CD4-positive, alpha-beta memory T cell (primary cell): Measurements from ENCODE around the gene EXD3. TPM values are rescaled to one million over a fixed set of nuclear protein-coding genes. Genes with fewer than 3 reads are reported as not detected.
A peak's percentile ranks its signal among the peaks of the same experiment; 100 is the strongest.

Experiments
- CTCF ChIA-PET: fragments of 350-600 bp; sonication (Branson Sonifier 250); formaldehyde crosslinking; loops from one replicate; lab custom pipeline; 2021; ENCODE audit warnings: inconsistent platforms; ENCODE audit not compliant: partially characterized antibody; lab: Charles Lee
- POLR2A ChIA-PET: fragments of 350-600 bp; sonication (Branson Sonifier 250); formaldehyde crosslinking; loops from one replicate; lab custom pipeline; 2021; ENCODE audit not compliant: partially characterized antibody; lab: Charles Lee
- DNase-seq, 5 donors: peaks; one replicate each; pipeline versions ENCODE4 v3.0.0 to v3.0.0-alpha.2; 2020 to 2022; ENCODE audit warnings: mixed read lengths in 1 of 5
- H3K27ac ChIP-seq: one replicate; pipeline ENCODE4 v1.7.0; 2013; ENCODE audit warnings: low read depth, low read length
- H3K27me3 ChIP-seq: 2 replicates; pipeline ENCODE4 v1.7.0; 2013; ENCODE audit warnings: mild to moderate bottlenecking, low read length, moderate library complexity; ENCODE audit not compliant: insufficient read depth
- H3K36me3 ChIP-seq: 2 replicates; pipeline ENCODE4 v1.7.0; 2013; ENCODE audit warnings: mild to moderate bottlenecking, low read length, moderate library complexity; ENCODE audit not compliant: insufficient read depth
- H3K4me1 ChIP-seq: 2 replicates; pipeline ENCODE4 v1.7.0; 2013; ENCODE audit warnings: mild to moderate bottlenecking, low read length, moderate library complexity; ENCODE audit not compliant: insufficient read depth
- H3K4me3 ChIP-seq, 2 donors: one replicate each; pipeline ENCODE4 v1.7.0; 2013; ENCODE audit warnings: low read length in 2 of 2, mild to moderate bottlenecking in 1 of 2
- H3K9me3 ChIP-seq, 2 donors: one replicate each; pipeline ENCODE4 v1.7.0; 2013; ENCODE audit warnings: low read length in 2 of 2, control low read depth in 1 of 2; ENCODE audit not compliant: control insufficient read depth in 1 of 2
- H3K27ac Mint-ChIP-seq, 7 donors: one replicate each; pipeline ENCODE4 v1.8.0; 2020 to 2021; ENCODE audit warnings: mixed read lengths in 7 of 7, mild to moderate bottlenecking in 6 of 7, inconsistent platforms in 3 of 7, moderate library complexity in 3 of 7
- H3K27me3 Mint-ChIP-seq, 2 donors: one replicate each; pipeline ENCODE4 v1.8.0; 2020 to 2021; ENCODE audit warnings: mixed read lengths in 2 of 2
- H3K36me3 Mint-ChIP-seq, 2 donors: one replicate each; pipeline ENCODE4 v1.8.0; 2020 to 2021; ENCODE audit warnings: mixed read lengths in 2 of 2, inconsistent platforms in 1 of 2, mild to moderate bottlenecking in 1 of 2
- H3K4me1 Mint-ChIP-seq, 4 donors: one replicate each; pipeline ENCODE4 v1.8.0; 2020 to 2021; ENCODE audit warnings: mixed read lengths in 4 of 4, mild to moderate bottlenecking in 1 of 4
- H3K4me3 Mint-ChIP-seq, 8 donors: one replicate each; pipeline ENCODE4 v1.8.0; 2020 to 2021; ENCODE audit warnings: mixed read lengths in 8 of 8, mild to moderate bottlenecking in 7 of 8, moderate library complexity in 6 of 8, inconsistent platforms in 3 of 8
- H3K9me3 Mint-ChIP-seq, 8 donors: one replicate each; pipeline ENCODE4 v1.8.0; 2020 to 2021; ENCODE audit warnings: mixed read lengths in 8 of 8, mild to moderate bottlenecking in 5 of 8, inconsistent platforms in 3 of 8, moderate library complexity in 1 of 8
- intact Hi-C: fragments of 100-400 bp; cut with micrococcal nuclease; formaldehyde crosslinking; loops from one replicate; pipeline ENCODE4 v1.15.1; 2023
- polyA plus RNA-seq, 2 donors: library from polyadenylated mRNA; unstranded; fragments of 300-500 nt; fragmentation: Illumina TruSeq; gene quantifications; one replicate each; pipeline ENCODE4 v1.2.3, GENCODE V29; 2021
- total RNA-seq, 2 experiments: library from RNA; stranded (reverse); gene quantifications; one replicate each; pipeline ENCODE4 v1.2.3, GENCODE V29; 2021

EXD3 gene
- total and polyA plus RNA-seq, 4 experiments from 2014 or later = 2.5 to 21.9 (median 14.2) TPM

DNA sequence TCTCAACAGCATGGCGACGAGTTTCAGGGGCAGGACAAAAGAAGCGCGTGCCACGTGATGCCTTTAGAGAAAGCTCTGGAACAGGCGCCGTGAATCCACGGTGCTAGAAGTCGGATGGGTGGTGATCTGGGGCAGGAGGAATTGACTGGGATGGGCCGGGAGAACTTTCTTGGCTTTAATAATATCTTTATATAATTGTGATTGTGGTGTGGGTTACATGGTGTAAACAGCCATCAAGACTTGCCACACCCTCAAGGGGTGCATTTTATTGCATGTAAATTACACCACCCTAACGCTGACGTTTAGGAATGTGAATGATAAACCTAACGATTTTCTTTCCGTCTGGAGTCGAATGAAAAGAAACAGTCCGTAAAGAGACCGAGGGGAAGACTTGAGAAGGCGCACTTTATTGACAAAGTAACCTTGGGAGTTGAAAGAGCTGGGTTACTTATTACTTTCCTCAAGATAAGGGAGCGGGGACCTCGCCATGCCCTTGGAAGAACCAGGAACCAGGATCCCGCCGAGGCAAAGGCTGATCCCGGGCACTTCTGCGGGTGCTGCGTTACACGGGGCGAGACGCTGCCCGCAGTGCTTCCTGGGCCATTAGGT is 129.4 kb downstream of the EXD3 start:
- peak in 1 of 5 donors; percentile 7 for DNase-seq
- Mint-ChIP-seq H3K27ac (no peak overlapping the region), H3K36me3 (no peaks in the 10 kb centered on the region), H3K4me1 (peaks cover 0 to 3% (median 3%) of the 10 kb centered on the region in 4 donors), H3K27me3 (peaks cover 19 to 22% of the 10 kb centered on the region in 2 donors), H3K9me3 (peaks cover 0 to 2% (median 0%) of the 10 kb centered on the region in 8 donors), H3K4me3 (peak overlapping the region in 3 of 8 donors; percentile 5 to 69 (median 38))
- POLR2A ChIA-PET = no interaction called here
- Histone ChIP-seq H3K4me1 (peaks cover 6% of the 10 kb centered on the region), H3K36me3 (no peaks in the 10 kb centered on the region), H3K9me3 (no peaks in the 10 kb centered on the region), H3K27me3 (peaks cover 12% of the 10 kb centered on the region), H3K4me3 (no peak overlapping the region), H3K27ac (no peak overlapping the region)
- CTCF ChIA-PET = interaction anchor here (1.3 to 1.5 kb wide), 2 partner anchors 151 to 234 kb away, joined by 3 to 4 read pairs; no protein-coding TSS in a partner anchor
- intact Hi-C loops = no loop called here

DNA sequence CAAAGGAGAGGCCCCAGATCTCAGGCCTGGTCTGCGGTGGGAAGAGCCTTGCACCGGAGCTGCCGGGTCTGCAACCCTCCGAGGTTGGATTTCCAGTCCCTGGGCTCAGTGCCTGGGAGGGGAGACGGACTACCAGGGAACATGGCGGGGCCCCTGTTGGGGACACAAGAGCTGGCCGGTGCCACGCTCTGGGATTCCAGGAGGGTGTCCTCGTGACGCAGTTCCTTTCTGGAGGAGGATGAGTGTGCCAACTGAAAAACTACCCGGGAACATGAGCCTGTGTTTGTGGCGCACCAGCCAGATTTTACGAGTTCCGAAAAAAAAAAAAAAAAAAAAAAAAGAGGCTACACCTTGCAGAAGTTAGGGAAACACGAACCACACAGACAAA is 129.9 kb downstream of the EXD3 start:
- peaks cover 10% of the 10 kb centered on the region for H3K27me3 ChIP-seq
- peaks cover 6% of the 10 kb centered on the region for H3K4me1 ChIP-seq
- no peaks in the 10 kb centered on the region for H3K36me3 ChIP-seq
- ChIA-PET CTCF (no interaction called here), POLR2A (no interaction called here)
- H3K9me3 ChIP-seq = no peaks in the 10 kb centered on the region
- Mint-ChIP-seq H3K36me3 (no peaks in the 10 kb centered on the region), H3K27me3 (peaks cover 19 to 22% of the 10 kb centered on the region in 2 donors), H3K9me3 (peaks cover 0 to 2% (median 0%) of the 10 kb centered on the region in 8 donors), H3K27ac (no peak overlapping the region), H3K4me1 (peaks cover 0 to 3% (median 3%) of the 10 kb centered on the region in 4 donors), H3K4me3 (peak overlapping the region in 1 of 8 donors; percentile 69)
- no peak for DNase-seq
- no peak overlapping the region for H3K27ac ChIP-seq
- intact Hi-C loops = no loop called here
- no peak overlapping the region for H3K4me3 ChIP-seq

DNA sequence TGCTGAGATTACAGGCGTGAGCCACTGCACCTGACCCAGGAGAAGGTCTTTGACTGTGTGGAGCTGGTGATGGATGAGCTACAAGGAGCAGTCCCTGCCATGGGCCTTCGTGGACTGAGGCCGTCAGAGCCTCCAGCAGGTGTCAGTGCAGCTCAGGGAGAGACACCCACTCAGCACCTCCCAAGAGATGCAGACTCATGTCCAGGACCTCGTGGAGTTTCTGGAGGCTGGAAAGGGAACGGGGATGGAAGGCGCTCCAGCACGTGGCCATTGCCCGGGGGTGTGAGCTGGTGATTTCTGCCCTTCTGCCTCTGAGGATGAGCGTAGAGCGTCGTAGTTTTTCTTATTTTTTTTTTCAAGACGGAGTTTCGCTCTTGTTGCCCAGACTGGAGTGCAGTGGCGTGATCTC is 136.0 kb downstream of the EXD3 start:
- no peak for DNase-seq
- Mint-ChIP-seq H3K4me1 (peaks cover 0 to 4% (median 3%) of the 10 kb centered on the region in 4 donors), H3K9me3 (no peaks in the 10 kb centered on the region), H3K36me3 (peaks cover 2 to 3% of the 10 kb centered on the region in 2 donors), H3K4me3 (no peak overlapping the region), H3K27ac (no peak overlapping the region), H3K27me3 (peaks cover 4 to 6% of the 10 kb centered on the region in 2 donors)
- no peak overlapping the region for H3K27ac ChIP-seq
- no peaks in the 10 kb centered on the region for H3K4me1 ChIP-seq
- H3K9me3 ChIP-seq = no peaks in the 10 kb centered on the region
- POLR2A ChIA-PET = no interaction called here
- no peaks in the 10 kb centered on the region for H3K36me3 ChIP-seq
- H3K27me3 ChIP-seq = no peaks in the 10 kb centered on the region
- CTCF ChIA-PET = interaction anchor here (1.0 to 1.4 kb wide), 2 partner anchors 9 to 20 kb away, joined by 3 to 5 read pairs; no protein-coding TSS in a partner anchor
- intact Hi-C loops = no loop called here
- H3K4me3 ChIP-seq = no peak overlapping the region

- Mint-ChIP-seq H3K9me3 (no peaks in the 10 kb centered on the region), H3K27me3 (peaks cover 2 to 4% of the 10 kb centered on the region in 2 donors), H3K4me1 (peaks cover 1 to 14% (median 4%) of the 10 kb centered on the region in 4 donors), H3K36me3 (peaks cover 2 to 3% of the 10 kb centered on the region in 2 donors), H3K4me3 (no peak overlapping the region), H3K27ac (no peak overlapping the region)
- Histone ChIP-seq H3K9me3 (no peaks in the 10 kb centered on the region), H3K4me3 (no peak overlapping the region), H3K4me1 (peaks cover 11% of the 10 kb centered on the region), H3K36me3 (no peaks in the 10 kb centered on the region), H3K27ac (no peak overlapping the region), H3K27me3 (no peaks in the 10 kb centered on the region)
- CTCF ChIA-PET = interaction anchor here (1.6 to 2.1 kb wide), 2 partner anchors 8 to 45 kb away, joined by 3 to 7 read pairs; no protein-coding TSS in a partner anchor
- intact Hi-C loops = no loop called here
- DNase-seq = no peak
- POLR2A ChIA-PET = no interaction called here
Observed at GRCh38 chr9:137281345-137282116, 141.4 kb downstream of the EXD3 start.

- no peak overlapping the region for H3K4me3 ChIP-seq
Observed at GRCh38 chr9:137280474-137281344, 142.3 kb downstream of the EXD3 start.

DNA sequence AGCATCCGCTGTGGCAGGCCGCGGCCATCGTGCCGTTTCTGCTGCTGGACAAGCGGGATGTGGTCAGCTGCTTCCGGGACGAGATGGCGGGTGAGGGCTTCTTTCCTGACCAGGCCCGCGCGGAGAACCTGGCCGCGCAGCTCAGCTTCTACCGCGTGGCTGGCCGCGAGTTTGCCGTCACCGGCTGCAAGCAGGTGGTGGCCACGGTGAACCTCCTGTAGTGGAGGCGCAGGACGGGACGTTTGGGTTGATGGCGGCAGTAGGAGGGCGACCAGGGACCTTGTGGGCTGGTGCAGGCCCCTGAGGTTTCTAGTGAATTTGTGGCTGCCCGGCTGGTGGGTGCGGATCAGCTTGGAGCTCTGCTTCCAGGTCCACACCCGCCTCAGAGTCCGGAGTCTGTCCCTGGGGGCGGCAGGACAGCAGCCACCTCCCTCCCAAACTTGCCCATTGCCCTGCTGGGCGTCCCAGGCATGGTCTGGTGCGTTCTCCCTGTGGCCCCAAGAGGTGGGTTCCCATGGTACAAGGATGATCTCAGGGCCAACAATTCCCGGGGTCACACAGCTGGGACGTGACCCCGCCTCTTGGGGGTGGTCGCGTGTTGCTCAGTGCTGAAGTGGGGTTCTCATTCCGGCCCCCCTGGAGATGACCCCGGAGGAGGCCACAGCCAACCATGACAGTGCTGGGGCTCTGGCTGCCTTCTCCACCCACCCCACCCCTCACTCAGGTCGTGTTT is 143.1 kb downstream of the EXD3 start:
- ChIA-PET POLR2A (no interaction called here), CTCF (interaction anchor here (1.1 kb wide), 1 partner anchor 43 kb away, joined by 5 read pairs; no protein-coding TSS in a partner anchor)
- no peaks in the 10 kb centered on the region for H3K9me3 Mint-ChIP-seq
- H3K4me1 Mint-ChIP-seq = peaks cover 2 to 22% (median 9%) of the 10 kb centered on the region in 4 donors
- Histone ChIP-seq H3K4me1 (peaks cover 11% of the 10 kb centered on the region), H3K27ac (no peak overlapping the region), H3K9me3 (no peaks in the 10 kb centered on the region), H3K27me3 (no peaks in the 10 kb centered on the region), H3K4me3 (no peak overlapping the region), H3K36me3 (no peaks in the 10 kb centered on the region)
- intact Hi-C loops = no loop called here
- H3K4me3 Mint-ChIP-seq = no peak overlapping the region
- peaks cover 2 to 3% of the 10 kb centered on the region in 2 donors for H3K36me3 Mint-ChIP-seq
- DNase-seq = no peak
- peaks cover 2 to 4% of the 10 kb centered on the region in 2 donors for H3K27me3 Mint-ChIP-seq
- no peak overlapping the region for H3K27ac Mint-ChIP-seq

More at GRCh38 chr9:137280474-137281344, 142.3 kb downstream of the EXD3 start:
- H3K27me3 Mint-ChIP-seq = peaks cover 2 to 4% of the 10 kb centered on the region in 2 donors
- Histone ChIP-seq H3K27me3 (no peaks in the 10 kb centered on the region), H3K9me3 (no peaks in the 10 kb centered on the region), H3K36me3 (no peaks in the 10 kb centered on the region), H3K27ac (no peak overlapping the region), H3K4me1 (peaks cover 11% of the 10 kb centered on the region)
- H3K36me3 Mint-ChIP-seq = peaks cover 2 to 3% of the 10 kb centered on the region in 2 donors
- ChIA-PET CTCF (interaction anchor here (1.1 kb wide), 1 partner anchor 44 kb away, joined by 5 read pairs; no protein-coding TSS in a partner anchor), POLR2A (no interaction called here)
- peaks cover 2 to 16% (median 5%) of the 10 kb centered on the region in 4 donors for H3K4me1 Mint-ChIP-seq
- H3K9me3 Mint-ChIP-seq = no peaks in the 10 kb centered on the region
- intact Hi-C loops = no loop called here
- H3K4me3 Mint-ChIP-seq = no peak overlapping the region
- no peak for DNase-seq
- no peak overlapping the region for H3K27ac Mint-ChIP-seq
